GM18951 (cell line): ENCODE measurements around the gene ACSM2A.
"Not testable (repeated sequence)": the region's sequence is repeated elsewhere in the genome, so short reads cannot be mapped to it uniquely, and the experiment has no call there.

Source experiments
- POLR2A ChIP-seq: IDR thresholded peaks from 4 replicates; pipeline ENCODE4 v1.6.1; 2011; ENCODE audit warnings: mild to moderate bottlenecking; ENCODE audit not compliant: insufficient read length, insufficient read depth; ENCODE audit errors: extremely low read depth
- in situ Hi-C: fragments of 300-500 bp; cut with MboI; formaldehyde crosslinking; loops from one replicate; pipeline ENCODE4 v1.12.0; 2022; ENCODE audit warnings: low sequenced_read_pairs, mixed read lengths, inconsistent platforms; ENCODE audit not compliant: unreplicated experiment

ACSM2A gene

GRCh38 chr16:20451364-20451763 is at the start of gene ACSM2A:
Gene ACSM2A, plus strand, starts transcription at chr16:20451521. Its CDS starts 8,594 bp downstream, at chr16:20460115.
- in situ Hi-C loops: not testable (repeated sequence)

- in situ Hi-C loops: no loop called here
These were observed 48.7 kb upstream of the ACSM2A start for GRCh38 chr16:20402651-20403050.

GRCh38 chr16:20404637-20405036 is 46.7 kb upstream of the ACSM2A start, which contains the start of gene PDILT:
Gene PDILT, minus strand, starts transcription at chr16:20404737. Its CDS starts 5,437 bp downstream, at chr16:20399300.
- no peak for TF ChIP-seq POLR2A
- in situ Hi-C loops: no loop called here

More at GRCh38 chr16:20402651-20403050, 48.7 kb upstream of the ACSM2A start:
- TF ChIP-seq POLR2A: no peak

GRCh38 chr16:20409398-20410120 is 41.8 kb upstream of the ACSM2A start, which contains the start of gene ACSM5:
Gene ACSM5, plus strand, starts transcription at chr16:20409534. Its CDS starts 1,951 bp downstream, at chr16:20411485.
- TF ChIP-seq POLR2A: no peak
- in situ Hi-C loops: no loop called here

- in situ Hi-C loops: no loop called here
- TF ChIP-seq POLR2A: no peak
These were observed 41.1 kb upstream of the ACSM2A start for GRCh38 chr16:20410121-20410723.

GRCh38 chr16:20411055-20411454 is 40.3 kb upstream of the ACSM2A start:
- in situ Hi-C loops: no loop called here
- TF ChIP-seq POLR2A: no peak

- in situ Hi-C loops: no loop called here
- no peak for TF ChIP-seq POLR2A
These were observed 35.8 kb upstream of the ACSM2A start for GRCh38 chr16:20415541-20415940.

GRCh38 chr16:20419093-20419492 is 32.2 kb upstream of the ACSM2A start:
- in situ Hi-C loops: not testable (repeated sequence)

- in situ Hi-C loops: not testable (repeated sequence)
These were observed 29.6 kb upstream of the ACSM2A start for GRCh38 chr16:20421748-20422147.

- in situ Hi-C loops: not testable (repeated sequence)
These were observed 27.6 kb upstream of the ACSM2A start for GRCh38 chr16:20423772-20424128.

GRCh38 chr16:20424129-20424866 is 27.0 kb upstream of the ACSM2A start:
- no peak for TF ChIP-seq POLR2A
- in situ Hi-C loops: no loop called here

GRCh38 chr16:20427401-20427797 is 23.9 kb upstream of the ACSM2A start:
- in situ Hi-C loops: not testable (repeated sequence)

- in situ Hi-C loops: not testable (repeated sequence)
These were observed 21.8 kb upstream of the ACSM2A start for GRCh38 chr16:20429499-20429898.

- in situ Hi-C loops: not testable (repeated sequence)
These were observed 20.8 kb upstream of the ACSM2A start for GRCh38 chr16:20430480-20430879.
